Measurements from ENCODE around the gene TP73.

TP73 gene

DNA sequence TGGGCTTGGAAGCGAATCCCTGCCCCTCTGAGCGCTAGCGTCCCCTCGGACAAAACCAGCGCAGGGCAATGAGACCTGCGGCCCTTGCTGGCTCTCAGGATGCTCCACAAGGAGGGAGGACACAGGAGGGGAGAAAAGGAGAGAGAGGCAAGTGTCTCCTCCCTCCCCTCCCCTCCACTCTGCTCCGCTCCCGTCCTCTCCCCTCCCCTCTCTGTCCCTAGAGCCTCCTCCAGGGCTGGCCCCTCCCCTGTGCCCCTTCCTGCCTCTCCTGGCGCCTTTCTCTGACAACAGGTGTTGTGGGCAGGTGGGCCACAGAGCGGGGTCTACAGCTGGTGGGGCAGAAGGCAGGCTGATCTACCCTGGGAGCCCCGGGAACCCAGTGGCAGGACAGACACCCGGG, 35.2 kb downstream of the TP73 start:
- Histone ChIP-seq H3K4me2 (no peak overlapping the region), H3K27ac (no peak overlapping the region), H2AFZ (ENCODE audit: low read depth) (no peak overlapping the region), H3K36me3 (ENCODE audit: insufficient read depth) (no peaks in the 10 kb centered on the region), H3K79me2 (ENCODE audit: insufficient read depth, low read depth) (no peaks in the 10 kb centered on the region), H4K20me1 (ENCODE audit: insufficient read depth) (no peaks in the 10 kb centered on the region), H3K4me1 (ENCODE audit: low read depth, poor library complexity, severe bottlenecking) (no peaks in the 10 kb centered on the region), H3K4me3 (IDR thresholded peaks at IDR 0.05; ENCODE audit: insufficient read depth, low read depth, low read length) (no peak overlapping the region), H3K27me3 (ENCODE audit: insufficient read depth, low read depth) (peaks cover 95% of the 10 kb centered on the region), H3K9ac (no peak overlapping the region)
- TF ChIP-seq, protein P1, sequence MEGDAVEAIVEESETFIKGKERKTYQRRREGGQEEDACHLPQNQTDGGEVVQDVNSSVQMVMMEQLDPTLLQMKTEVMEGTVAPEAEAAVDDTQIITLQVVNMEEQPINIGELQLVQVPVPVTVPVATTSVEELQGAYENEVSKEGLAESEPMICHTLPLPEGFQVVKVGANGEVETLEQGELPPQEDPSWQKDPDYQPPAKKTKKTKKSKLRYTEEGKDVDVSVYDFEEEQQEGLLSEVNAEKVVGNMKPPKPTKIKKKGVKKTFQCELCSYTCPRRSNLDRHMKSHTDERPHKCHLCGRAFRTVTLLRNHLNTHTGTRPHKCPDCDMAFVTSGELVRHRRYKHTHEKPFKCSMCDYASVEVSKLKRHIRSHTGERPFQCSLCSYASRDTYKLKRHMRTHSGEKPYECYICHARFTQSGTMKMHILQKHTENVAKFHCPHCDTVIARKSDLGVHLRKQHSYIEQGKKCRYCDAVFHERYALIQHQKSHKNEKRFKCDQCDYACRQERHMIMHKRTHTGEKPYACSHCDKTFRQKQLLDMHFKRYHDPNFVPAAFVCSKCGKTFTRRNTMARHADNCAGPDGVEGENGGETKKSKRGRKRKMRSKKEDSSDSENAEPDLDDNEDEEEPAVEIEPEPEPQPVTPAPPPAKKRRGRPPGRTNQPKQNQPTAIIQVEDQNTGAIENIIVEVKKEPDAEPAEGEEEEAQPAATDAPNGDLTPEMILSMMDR (conservative IDR thresholded peaks at IDR 0.05; ENCODE audit: low read depth, low read length), result no peak

DNA sequence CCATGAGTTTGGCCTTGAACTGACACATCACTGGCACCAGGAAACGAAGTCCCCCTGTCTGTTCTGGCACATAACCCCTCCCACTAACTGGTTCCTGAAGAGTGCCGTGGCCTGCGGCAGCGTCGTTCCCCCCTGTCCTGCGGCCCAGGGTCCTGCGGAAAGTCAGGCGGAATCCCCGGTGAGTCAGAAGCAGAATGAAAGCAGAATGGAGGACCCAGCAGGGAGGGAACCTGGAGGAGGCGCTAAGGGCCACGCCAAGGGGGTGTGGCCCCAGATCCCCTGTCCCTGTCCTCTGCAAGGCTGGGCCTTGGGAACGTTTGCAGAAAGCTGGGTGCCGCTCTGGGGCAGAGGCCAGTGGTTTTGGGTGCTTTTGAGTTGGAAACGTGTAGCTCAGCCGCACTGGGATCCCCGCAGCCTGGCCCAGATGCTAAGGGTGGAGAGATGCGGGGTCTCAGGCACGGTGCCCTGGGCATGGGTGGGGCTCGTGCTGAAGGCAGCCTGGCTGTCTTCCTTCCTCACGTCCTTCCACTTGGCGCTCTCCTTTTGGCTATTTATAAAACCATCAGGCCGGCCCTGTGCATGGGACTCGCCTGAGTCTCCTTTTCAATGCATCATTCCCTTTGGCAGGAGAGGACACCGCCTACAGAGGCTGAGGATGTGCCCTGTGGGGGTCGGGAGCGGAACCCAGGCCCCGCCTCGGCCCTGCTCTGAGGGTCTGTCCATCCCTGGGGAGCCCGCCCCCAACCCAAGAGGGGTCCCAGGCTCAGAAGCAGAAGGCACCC, 36.2 kb downstream of the TP73 start:
- H3K4me1 ChIP-seq (ENCODE audit: low read depth, poor library complexity, severe bottlenecking), result no peaks in the 10 kb centered on the region
- H2AFZ ChIP-seq (ENCODE audit: low read depth), result no peak overlapping the region
- no peaks in the 10 kb centered on the region for H4K20me1 ChIP-seq (ENCODE audit: insufficient read depth)
- H3K4me3 ChIP-seq (IDR thresholded peaks at IDR 0.05; ENCODE audit: insufficient read depth, low read depth, low read length), result no peak overlapping the region
- TF ChIP-seq, protein P1 (conservative IDR thresholded peaks at IDR 0.05; ENCODE audit: low read depth, low read length), result no peak
- no peaks in the 10 kb centered on the region for H3K79me2 ChIP-seq (ENCODE audit: insufficient read depth, low read depth)
- H3K36me3 ChIP-seq (ENCODE audit: insufficient read depth), result no peaks in the 10 kb centered on the region
- H3K4me2 ChIP-seq, result no peak overlapping the region
- H3K27ac ChIP-seq, result no peak overlapping the region
- H3K9ac ChIP-seq, result no peak overlapping the region
- H3K27me3 ChIP-seq (ENCODE audit: insufficient read depth, low read depth), result peaks cover 94% of the 10 kb centered on the region

DNA sequence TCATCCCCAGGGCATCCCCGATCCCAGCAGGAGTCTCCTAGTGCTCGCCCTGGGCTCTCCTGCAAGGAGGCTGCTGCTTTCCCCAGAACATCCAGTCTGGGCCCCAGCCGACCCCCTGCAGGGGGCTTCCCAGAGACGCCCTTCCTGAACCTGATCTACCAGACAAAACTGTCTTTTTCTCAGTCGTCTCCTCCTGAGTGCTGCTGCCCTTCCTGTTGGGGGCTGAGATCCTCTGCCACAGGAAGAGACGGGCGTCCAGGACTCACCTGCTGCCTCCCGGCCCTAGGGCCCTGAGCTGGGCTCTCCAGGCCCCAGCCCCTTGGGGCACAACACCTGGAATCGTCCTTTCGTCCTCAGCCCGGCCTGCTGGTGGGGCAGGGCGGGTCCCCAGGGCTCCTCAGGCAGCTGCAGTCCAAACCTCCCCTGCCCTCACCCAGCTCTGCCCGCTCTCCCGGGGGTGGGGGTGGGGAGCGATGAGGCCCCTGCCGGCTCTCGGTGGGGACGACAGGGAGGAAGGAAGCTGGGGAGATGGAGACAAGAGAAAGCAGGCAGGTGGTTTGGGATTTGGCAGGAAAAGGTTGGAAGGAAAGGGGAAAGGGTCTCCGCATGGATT, 36.9 kb downstream of the TP73 start:
- no peak overlapping the region for H3K4me3 ChIP-seq (IDR thresholded peaks at IDR 0.05; ENCODE audit: insufficient read depth, low read depth, low read length)
- no peaks in the 10 kb centered on the region for H3K4me1 ChIP-seq (ENCODE audit: low read depth, poor library complexity, severe bottlenecking)
- no peaks in the 10 kb centered on the region for H3K79me2 ChIP-seq (ENCODE audit: insufficient read depth, low read depth)
- H3K9ac ChIP-seq, result no peak overlapping the region
- peaks cover 87% of the 10 kb centered on the region for H3K27me3 ChIP-seq (ENCODE audit: insufficient read depth, low read depth)
- no peak overlapping the region for H2AFZ ChIP-seq (ENCODE audit: low read depth)
- no peak overlapping the region for H3K27ac ChIP-seq
- H3K4me2 ChIP-seq, result no peak overlapping the region
- TF ChIP-seq, protein P1 (conservative IDR thresholded peaks at IDR 0.05; ENCODE audit: low read depth, low read length), result no peak
- no peaks in the 10 kb centered on the region for H3K36me3 ChIP-seq (ENCODE audit: insufficient read depth)
- no peaks in the 10 kb centered on the region for H4K20me1 ChIP-seq (ENCODE audit: insufficient read depth)

DNA sequence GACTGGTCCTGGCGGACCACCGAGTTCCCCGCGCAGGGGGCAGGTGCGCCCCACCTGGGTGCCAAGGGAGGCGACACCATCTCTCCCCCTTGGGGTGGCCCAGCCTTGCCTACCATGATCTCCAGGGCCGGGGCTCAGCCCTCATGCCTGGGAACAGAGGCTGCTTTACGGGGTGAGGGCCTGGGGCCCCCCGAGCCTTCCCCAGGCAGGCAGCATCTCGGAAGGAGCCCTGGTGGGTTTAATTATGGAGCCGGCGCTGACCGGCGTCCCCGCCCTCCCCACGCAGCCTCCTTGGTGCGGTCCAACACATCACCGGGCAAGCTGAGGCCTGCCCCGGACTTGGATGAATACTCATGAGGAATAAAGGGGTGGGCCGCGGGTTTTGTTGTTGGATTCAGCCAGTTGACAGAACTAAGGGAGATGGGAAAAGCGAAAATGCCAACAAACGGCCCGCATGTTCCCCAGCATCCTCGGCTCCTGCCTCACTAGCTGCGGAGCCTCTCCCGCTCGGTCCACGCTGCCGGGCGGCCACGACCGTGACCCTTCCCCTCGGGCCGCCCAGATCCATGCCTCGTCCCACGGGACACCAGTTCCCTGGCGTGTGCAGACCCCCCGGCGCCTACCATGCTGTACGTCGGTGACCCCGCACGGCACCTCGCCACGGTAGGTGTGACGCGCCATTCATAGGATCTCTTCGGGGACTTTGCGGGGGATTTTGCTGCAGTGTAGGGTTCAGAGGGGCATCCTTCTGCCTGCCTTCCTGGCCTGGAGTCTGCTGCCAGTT, 38.2 kb downstream of the TP73 start:
- Histone ChIP-seq H3K27ac (no peak overlapping the region), H3K4me2 (no peak overlapping the region), H2AFZ (ENCODE audit: low read depth) (no peak overlapping the region), H3K79me2 (ENCODE audit: insufficient read depth, low read depth) (no peaks in the 10 kb centered on the region), H3K9ac (no peak overlapping the region), H3K4me1 (ENCODE audit: low read depth, poor library complexity, severe bottlenecking) (no peaks in the 10 kb centered on the region), H3K4me3 (IDR thresholded peaks at IDR 0.05; ENCODE audit: insufficient read depth, low read depth, low read length) (no peak overlapping the region), H3K36me3 (ENCODE audit: insufficient read depth) (no peaks in the 10 kb centered on the region), H4K20me1 (ENCODE audit: insufficient read depth) (no peaks in the 10 kb centered on the region), H3K27me3 (ENCODE audit: insufficient read depth, low read depth) (peaks cover 80% of the 10 kb centered on the region)
- TF ChIP-seq, protein P1 (conservative IDR thresholded peaks at IDR 0.05; ENCODE audit: low read depth, low read length), result no peak

Measured in KMS-11 (cell line).